Dendritic cell treated with granulocyte-macrophage colony-stimulating factor and Interleukin-4, amounts not matched to agents 40 ng/mL and 50 ng/mL, for 4 days (primary cell): ENCODE measurements around the gene TSC22D2.

Source experiments
- H3K27ac Mint-ChIP-seq: one replicate; pipeline ENCODE4 v1.8.0; 2022; ENCODE audit warnings: mild to moderate bottlenecking, mixed read lengths
- H3K27me3 Mint-ChIP-seq: one replicate; pipeline ENCODE4 v1.8.0; 2022; ENCODE audit warnings: mild to moderate bottlenecking, mixed read lengths
- H3K36me3 Mint-ChIP-seq: one replicate; pipeline ENCODE4 v1.8.0; 2022; ENCODE audit warnings: low read depth, mixed read lengths
- H3K4me1 Mint-ChIP-seq: one replicate; pipeline ENCODE4 v1.8.0; 2022; ENCODE audit warnings: low read depth, mixed read lengths
- H3K4me3 Mint-ChIP-seq: one replicate; pipeline ENCODE4 v1.8.0; 2022; ENCODE audit warnings: mild to moderate bottlenecking, moderate library complexity, mixed read lengths
- H3K9me3 Mint-ChIP-seq: one replicate; pipeline ENCODE4 v1.8.0; 2022; ENCODE audit warnings: mixed read lengths
- intact Hi-C: fragments of 100-400 bp; cut with micrococcal nuclease; formaldehyde crosslinking; loops from one replicate; pipeline ENCODE4 v1.15.0; 2022

The TSC22D2 gene

GRCh38 chr3:150408221-150409124, at the start of gene TSC22D2:
Gene TSC22D2, plus strand, starts transcription at chr3:150408298. Its CDS starts 1,053 bp downstream, at chr3:150409351.
- H3K27ac Mint-ChIP-seq = peak within 1 kb of the TSS; percentile 98
- H3K9me3 Mint-ChIP-seq = no peaks in the 10 kb centered on the region
- no peaks in the 10 kb centered on the region for H3K27me3 Mint-ChIP-seq
- H3K4me3 Mint-ChIP-seq = peak within 1 kb of the TSS; percentile 98
- intact Hi-C loops = loop anchor here (2.0 to 10.0 kb wide), 3 partner anchors 124 to 354 kb away; partner anchors contain the start of genes EIF2A, SERP1 and SIAH2
- H3K36me3 Mint-ChIP-seq = peaks cover 42% of the 10 kb centered on the region
- peaks cover 13% of the 10 kb centered on the region for H3K4me1 Mint-ChIP-seq

- Mint-ChIP-seq H3K4me3 (no peak overlapping the region), H3K9me3 (no peaks in the 10 kb centered on the region), H3K36me3 (no peaks in the 10 kb centered on the region), H3K27ac (no peak overlapping the region), H3K27me3 (no peaks in the 10 kb centered on the region), H3K4me1 (no peaks in the 10 kb centered on the region)
- intact Hi-C loops = no loop called here
These were observed 48.7 kb upstream of the TSC22D2 start for GRCh38 chr3:150359381-150359780.

GRCh38 chr3:150360966-150361365, 47.1 kb upstream of the TSC22D2 start:
- Mint-ChIP-seq H3K36me3 (no peaks in the 10 kb centered on the region), H3K4me1 (peaks cover 5% of the 10 kb centered on the region), H3K9me3 (no peaks in the 10 kb centered on the region), H3K27ac (no peak overlapping the region), H3K4me3 (no peak overlapping the region), H3K27me3 (no peaks in the 10 kb centered on the region)
- intact Hi-C loops = no loop called here

GRCh38 chr3:150362515-150363302, 45.4 kb upstream of the TSC22D2 start:
- H3K36me3 Mint-ChIP-seq = no peaks in the 10 kb centered on the region
- no peak overlapping the region for H3K27ac Mint-ChIP-seq
- no peaks in the 10 kb centered on the region for H3K27me3 Mint-ChIP-seq
- peaks cover 5% of the 10 kb centered on the region for H3K4me1 Mint-ChIP-seq
- intact Hi-C loops = no loop called here
- H3K4me3 Mint-ChIP-seq = no peak overlapping the region
- no peaks in the 10 kb centered on the region for H3K9me3 Mint-ChIP-seq

- Mint-ChIP-seq H3K27me3 (no peaks in the 10 kb centered on the region), H3K4me3 (no peak overlapping the region), H3K36me3 (no peaks in the 10 kb centered on the region), H3K4me1 (peaks cover 5% of the 10 kb centered on the region), H3K9me3 (no peaks in the 10 kb centered on the region), H3K27ac (no peak overlapping the region)
- intact Hi-C loops = no loop called here
These were observed 44.7 kb upstream of the TSC22D2 start for GRCh38 chr3:150363420-150363819.

- no peaks in the 10 kb centered on the region for H3K9me3 Mint-ChIP-seq
- no peak overlapping the region for H3K4me3 Mint-ChIP-seq
- no peaks in the 10 kb centered on the region for H3K27me3 Mint-ChIP-seq
- H3K4me1 Mint-ChIP-seq = peaks cover 5% of the 10 kb centered on the region
- intact Hi-C loops = no loop called here
- H3K27ac Mint-ChIP-seq = no peak overlapping the region
- H3K36me3 Mint-ChIP-seq = no peaks in the 10 kb centered on the region
These were observed 42.9 kb upstream of the TSC22D2 start for GRCh38 chr3:150365132-150365604.

DNA sequence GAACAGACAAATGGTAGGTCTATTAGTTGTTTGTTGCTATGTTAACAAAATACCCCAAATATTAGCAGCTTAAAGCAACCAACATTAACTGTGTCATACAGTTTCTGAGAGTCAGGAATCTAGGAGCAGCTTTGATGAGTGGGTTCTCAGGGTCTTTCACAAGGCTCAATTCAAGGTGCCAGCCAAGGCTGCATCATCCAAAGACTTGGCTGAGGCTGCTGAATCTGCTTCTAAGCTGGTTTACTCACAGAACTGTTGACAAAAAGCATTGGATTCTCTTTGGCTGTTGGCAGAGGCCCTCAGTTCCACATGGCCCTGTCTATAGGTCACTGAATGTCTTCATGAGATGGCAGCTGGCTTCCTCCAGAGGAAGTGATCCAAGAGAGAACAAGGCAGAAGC, 40.3 kb upstream of the TSC22D2 start:
- Mint-ChIP-seq H3K27me3 (no peaks in the 10 kb centered on the region), H3K36me3 (no peaks in the 10 kb centered on the region), H3K4me1 (peaks cover 5% of the 10 kb centered on the region), H3K4me3 (no peak overlapping the region), H3K9me3 (no peaks in the 10 kb centered on the region), H3K27ac (no peak overlapping the region)
- intact Hi-C loops = no loop called here

- H3K27me3 Mint-ChIP-seq = no peaks in the 10 kb centered on the region
- intact Hi-C loops = no loop called here
- H3K36me3 Mint-ChIP-seq = no peaks in the 10 kb centered on the region
- H3K4me1 Mint-ChIP-seq = peaks cover 10% of the 10 kb centered on the region
- no peak overlapping the region for H3K4me3 Mint-ChIP-seq
- no peak overlapping the region for H3K27ac Mint-ChIP-seq
- no peaks in the 10 kb centered on the region for H3K9me3 Mint-ChIP-seq
These were observed 37.9 kb upstream of the TSC22D2 start for GRCh38 chr3:150370122-150370602.

- H3K27ac Mint-ChIP-seq = no peak overlapping the region
- no peaks in the 10 kb centered on the region for H3K9me3 Mint-ChIP-seq
- no peaks in the 10 kb centered on the region for H3K36me3 Mint-ChIP-seq
- no peak overlapping the region for H3K4me3 Mint-ChIP-seq
- intact Hi-C loops = no loop called here
- peaks cover 10% of the 10 kb centered on the region for H3K4me1 Mint-ChIP-seq
- no peaks in the 10 kb centered on the region for H3K27me3 Mint-ChIP-seq
These were observed 37.1 kb upstream of the TSC22D2 start for GRCh38 chr3:150370999-150371398.

DNA sequence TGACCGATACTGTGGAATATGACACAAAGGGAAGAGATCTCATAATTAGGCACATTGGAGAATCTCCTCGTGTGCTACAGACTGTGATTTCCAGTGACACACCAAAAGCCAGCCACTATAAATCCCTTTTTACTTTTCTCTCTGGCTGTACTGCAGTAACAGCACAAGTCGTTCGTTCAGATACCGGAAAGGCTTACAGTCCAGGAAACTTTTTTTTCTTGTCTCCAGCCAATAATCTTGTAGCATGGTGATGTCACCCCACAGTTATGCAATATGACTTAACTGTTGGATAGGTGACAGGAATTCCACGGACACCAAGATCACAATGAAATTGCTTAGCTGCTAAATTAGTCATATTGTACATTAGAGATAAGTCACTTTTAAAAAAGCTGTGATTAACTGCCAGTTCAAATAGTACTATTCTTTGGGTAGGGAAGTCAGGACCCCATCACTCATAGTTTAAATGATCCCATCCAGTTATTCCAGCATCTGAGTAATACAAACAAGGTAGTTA, 36.3 kb upstream of the TSC22D2 start:
- Mint-ChIP-seq H3K27ac (no peak overlapping the region), H3K9me3 (no peaks in the 10 kb centered on the region), H3K4me1 (peaks cover 17% of the 10 kb centered on the region), H3K27me3 (no peaks in the 10 kb centered on the region), H3K4me3 (no peak overlapping the region), H3K36me3 (no peaks in the 10 kb centered on the region)
- intact Hi-C loops = no loop called here

- H3K36me3 Mint-ChIP-seq = no peaks in the 10 kb centered on the region
- no peak overlapping the region for H3K27ac Mint-ChIP-seq
- no peaks in the 10 kb centered on the region for H3K9me3 Mint-ChIP-seq
- peaks cover 17% of the 10 kb centered on the region for H3K4me1 Mint-ChIP-seq
- intact Hi-C loops = no loop called here
- H3K4me3 Mint-ChIP-seq = no peak overlapping the region
- no peaks in the 10 kb centered on the region for H3K27me3 Mint-ChIP-seq
These were observed 35.8 kb upstream of the TSC22D2 start for GRCh38 chr3:150372320-150372719.

DNA sequence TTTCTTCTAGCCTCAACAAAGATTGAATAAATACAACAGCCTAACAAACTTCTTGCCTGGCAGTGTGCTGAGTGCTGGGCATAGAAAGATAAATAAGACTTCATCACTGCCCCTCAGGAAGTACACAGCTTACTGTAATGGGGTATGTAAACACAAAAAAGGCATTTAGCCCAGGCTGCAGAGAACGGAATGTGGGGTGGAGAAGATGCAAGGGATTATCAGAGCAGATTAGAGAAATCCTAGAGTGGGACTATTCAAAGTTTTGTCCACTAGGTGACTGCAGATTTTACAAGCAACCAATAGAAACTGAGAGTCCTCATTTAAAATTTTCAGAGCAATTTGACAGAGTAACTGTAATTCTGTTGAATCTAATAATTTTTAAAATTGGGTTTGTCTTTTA, 35.4 kb upstream of the TSC22D2 start:
- H3K4me1 Mint-ChIP-seq = peaks cover 17% of the 10 kb centered on the region
- no peaks in the 10 kb centered on the region for H3K9me3 Mint-ChIP-seq
- no peak overlapping the region for H3K4me3 Mint-ChIP-seq
- no peaks in the 10 kb centered on the region for H3K36me3 Mint-ChIP-seq
- no peak overlapping the region for H3K27ac Mint-ChIP-seq
- intact Hi-C loops = no loop called here
- H3K27me3 Mint-ChIP-seq = no peaks in the 10 kb centered on the region

GRCh38 chr3:150373234-150373875, 34.7 kb upstream of the TSC22D2 start:
- H3K9me3 Mint-ChIP-seq = no peaks in the 10 kb centered on the region
- H3K27me3 Mint-ChIP-seq = no peaks in the 10 kb centered on the region
- intact Hi-C loops = no loop called here
- peaks cover 17% of the 10 kb centered on the region for H3K4me1 Mint-ChIP-seq
- H3K4me3 Mint-ChIP-seq = peak overlapping the region; percentile 11
- H3K27ac Mint-ChIP-seq = no peak overlapping the region
- no peaks in the 10 kb centered on the region for H3K36me3 Mint-ChIP-seq
